Medulla oblongata (tissue), 1 donor: ENCODE results near the gene CAPZB.

Experiments
- DNase-seq: peaks from one replicate; pipeline ENCODE4 v3.0.0-alpha.2; 2015; ENCODE audit errors: extremely low spot score

Gene CAPZB

GRCh38 chr1:19328486-19328885 lies 156.9 kb downstream of the CAPZB start:
- no peak for DNase-seq

GRCh38 chr1:19327736-19328135 lies 157.6 kb downstream of the CAPZB start:
- no peak for DNase-seq

- DNase-seq: no peak
Observed at GRCh38 chr1:19327301-19327700, 158.0 kb downstream of the CAPZB start.

GRCh38 chr1:19326748-19327065 lies 158.6 kb downstream of the CAPZB start:
- DNase-seq: no peak

GRCh38 chr1:19325958-19326747 lies 159.2 kb downstream of the CAPZB start:
- DNase-seq: no peak

GRCh38 chr1:19325368-19325957 lies 159.9 kb downstream of the CAPZB start:
- no peak for DNase-seq

GRCh38 chr1:19324665-19324990 lies 160.7 kb downstream of the CAPZB start:
- DNase-seq: no peak

- no peak for DNase-seq
Observed at GRCh38 chr1:19323987-19324664, 161.2 kb downstream of the CAPZB start.

GRCh38 chr1:19322481-19322880 lies 162.9 kb downstream of the CAPZB start:
- no peak for DNase-seq

GRCh38 chr1:19321071-19321470 lies 164.3 kb downstream of the CAPZB start:
- DNase-seq: no peak

- DNase-seq: no peak
Observed at GRCh38 chr1:19319196-19319595, 166.1 kb downstream of the CAPZB start.

- DNase-seq: no peak
Observed at GRCh38 chr1:19317126-19317910, 168.0 kb downstream of the CAPZB start.

GRCh38 chr1:19315378-19316198 lies 169.8 kb downstream of the CAPZB start:
- peak; percentile 21 for DNase-seq

GRCh38 chr1:19313961-19314882 lies 171.1 kb downstream of the CAPZB start:
- no peak for DNase-seq

GRCh38 chr1:19313636-19313959 lies 171.7 kb downstream of the CAPZB start:
- no peak for DNase-seq

GRCh38 chr1:19312782-19313635 lies 172.3 kb downstream of the CAPZB start:
- DNase-seq: no peak

- DNase-seq: peak; percentile 96
Observed at GRCh38 chr1:19311931-19312781, 173.2 kb downstream of the CAPZB start, which contains the start of the genes AKR7A2 and SLC66A1. TSS of gene AKR7A2 (minus strand) at chr1:19312144. CDS start at chr1:19312124, 20 bp downstream. TSS of gene SLC66A1 (plus strand) at chr1:19312326. CDS start at chr1:19317678, 5,352 bp downstream.

GRCh38 chr1:19311503-19311930 lies 173.8 kb downstream of the CAPZB start:
- DNase-seq: no peak
